Astrocyte (in vitro differentiated cells and primary cell): ENCODE results near the gene NUP210. TPM values are rescaled to one million over a fixed set of nuclear protein-coding genes. Genes with fewer than 3 reads are reported as not detected.
A peak's percentile ranks its signal among the peaks of the same experiment; 100 is the strongest.

ENCODE experiments used
- DNase-seq: peaks from one replicate; pipeline ENCODE4 v3.0.0-alpha.2; 2010; ENCODE audit warnings: low read depth
- FAIRE-seq: peaks from 2 replicates; lab custom pipeline; 2011; peaks lifted over from hg19 to GRCh38; lab: Jason Lieb, UNC
- H2AFZ ChIP-seq: 2 replicates; pipeline ENCODE4 v1.6.0; 2012; ENCODE audit warnings: low read depth, low read length, inconsistent platforms
- H3K27ac ChIP-seq: 2 replicates; pipeline ENCODE4 v1.5.1; 2011; ENCODE audit warnings: low read depth, low read length, inconsistent platforms
- H3K27me3 ChIP-seq: 2 replicates; pipeline ENCODE4 v1.6.0; 2011; ENCODE audit warnings: low read length, inconsistent platforms; ENCODE audit not compliant: insufficient read depth
- H3K36me3 ChIP-seq: 2 replicates; pipeline ENCODE4 v1.5.1; 2011; ENCODE audit warnings: low read length, inconsistent platforms; ENCODE audit not compliant: insufficient read depth
- H3K4me1 ChIP-seq: 2 replicates; pipeline ENCODE4 v1.5.1; 2011; ENCODE audit warnings: low read length, inconsistent platforms; ENCODE audit not compliant: insufficient read depth
- H3K4me2 ChIP-seq: 2 replicates; pipeline ENCODE4 v1.6.0; 2012; ENCODE audit warnings: low read length, inconsistent platforms
- H3K4me3 ChIP-seq: 2 replicates; pipeline ENCODE4 v1.5.1; 2011; ENCODE audit warnings: low read depth, mild to moderate bottlenecking, low read length, inconsistent platforms; ENCODE audit not compliant: insufficient read depth
- H3K79me2 ChIP-seq: 2 replicates; pipeline ENCODE4 v1.6.0; 2012; ENCODE audit warnings: mild to moderate bottlenecking, low read length, inconsistent platforms; ENCODE audit not compliant: insufficient read depth
- H3K9ac ChIP-seq: 2 replicates; pipeline ENCODE4 v1.6.0; 2012; ENCODE audit warnings: mild to moderate bottlenecking, low read length, inconsistent platforms
- H3K9me3 ChIP-seq: 2 replicates; pipeline ENCODE4 v1.5.1; 2012; ENCODE audit warnings: low read depth, mild to moderate bottlenecking, low read length, inconsistent platforms; ENCODE audit not compliant: insufficient read depth
- H4K20me1 ChIP-seq: 2 replicates; pipeline ENCODE4 v1.6.0; 2012; ENCODE audit warnings: low read length, inconsistent platforms; ENCODE audit not compliant: insufficient read depth
- H3K27ac Mint-ChIP-seq: one replicate; pipeline ENCODE4 v1.8.0; 2021; ENCODE audit warnings: mild to moderate bottlenecking, mixed read lengths; ENCODE audit not compliant: unreplicated experiment
- H3K27me3 Mint-ChIP-seq: one replicate; pipeline ENCODE4 v1.8.0; 2021; ENCODE audit warnings: low read depth, mixed read lengths; ENCODE audit not compliant: unreplicated experiment
- H3K36me3 Mint-ChIP-seq: one replicate; pipeline ENCODE4 v1.8.0; 2021; ENCODE audit warnings: low read depth, mixed read lengths; ENCODE audit not compliant: unreplicated experiment
- H3K4me1 Mint-ChIP-seq: one replicate; pipeline ENCODE4 v1.8.0; 2021; ENCODE audit warnings: low read depth, mixed read lengths; ENCODE audit not compliant: unreplicated experiment
- H3K4me3 Mint-ChIP-seq: one replicate; pipeline ENCODE4 v1.8.0; 2021; ENCODE audit warnings: mild to moderate bottlenecking, moderate library complexity, mixed read lengths; ENCODE audit not compliant: unreplicated experiment
- H3K9me3 Mint-ChIP-seq: one replicate; pipeline ENCODE4 v1.8.0; 2021; ENCODE audit warnings: mild to moderate bottlenecking, mixed read lengths; ENCODE audit not compliant: unreplicated experiment
- EZH2 ChIP-seq: IDR thresholded peaks from 2 replicates; pipeline ENCODE4 v1.6.1; 2012; ENCODE audit warnings: mild to moderate bottlenecking, low read length, inconsistent platforms; ENCODE audit not compliant: insufficient read depth
- total RNA-seq: library from RNA; stranded (reverse); gene quantifications from 2 replicates; pipeline ENCODE4 v1.2.1, GENCODE V29; 2021
- TF ChIP-seq, protein P1 (sequence below): IDR thresholded peaks from 2 replicates; pipeline ENCODE4 v1.5.1; 2011; ENCODE audit warnings: low read depth, mild to moderate bottlenecking, inconsistent platforms, low read length, moderate library complexity; ENCODE audit not compliant: insufficient read depth

The NUP210 gene
- total RNA-seq, 1 donor from 2014 or later: 1.2 TPM

DNA sequence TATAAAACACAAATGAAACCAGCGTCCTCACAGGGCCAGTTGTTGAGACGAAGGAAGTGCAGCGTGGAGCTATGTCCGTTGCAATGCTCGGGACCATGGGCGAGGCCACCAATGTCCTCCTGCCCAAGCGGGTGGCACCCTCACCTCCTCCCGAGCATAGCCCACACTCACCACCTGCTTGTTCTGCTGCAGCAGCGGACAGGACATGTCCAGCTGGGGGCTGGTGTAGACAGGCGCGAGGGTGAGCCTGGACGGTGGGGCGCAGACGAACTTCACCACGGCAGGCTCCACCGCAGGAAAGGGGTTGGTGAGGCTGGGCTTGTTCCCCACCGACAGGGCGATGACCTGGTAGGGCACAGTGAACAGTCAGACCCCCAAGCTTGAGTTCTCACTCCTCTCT is 62.1 kb downstream of the NUP210 start:
- no peaks in the 10 kb centered on the region for H3K79me2 ChIP-seq
- DNase-seq (no peak), FAIRE-seq (no peak)
- no peaks in the 10 kb centered on the region for H4K20me1 ChIP-seq
- no peaks in the 10 kb centered on the region for H3K9me3 ChIP-seq
- no peak overlapping the region for H3K4me3 ChIP-seq
- Mint-ChIP-seq H3K9me3 (peaks cover 2% of the 10 kb centered on the region), H3K27ac (no peak overlapping the region), H3K27me3 (peaks cover 27% of the 10 kb centered on the region), H3K4me3 (no peak overlapping the region), H3K36me3 (no peaks in the 10 kb centered on the region), H3K4me1 (peaks cover 15% of the 10 kb centered on the region)
- H3K27ac ChIP-seq: no peak overlapping the region
- H3K36me3 ChIP-seq: no peaks in the 10 kb centered on the region
- TF ChIP-seq, protein P1, sequence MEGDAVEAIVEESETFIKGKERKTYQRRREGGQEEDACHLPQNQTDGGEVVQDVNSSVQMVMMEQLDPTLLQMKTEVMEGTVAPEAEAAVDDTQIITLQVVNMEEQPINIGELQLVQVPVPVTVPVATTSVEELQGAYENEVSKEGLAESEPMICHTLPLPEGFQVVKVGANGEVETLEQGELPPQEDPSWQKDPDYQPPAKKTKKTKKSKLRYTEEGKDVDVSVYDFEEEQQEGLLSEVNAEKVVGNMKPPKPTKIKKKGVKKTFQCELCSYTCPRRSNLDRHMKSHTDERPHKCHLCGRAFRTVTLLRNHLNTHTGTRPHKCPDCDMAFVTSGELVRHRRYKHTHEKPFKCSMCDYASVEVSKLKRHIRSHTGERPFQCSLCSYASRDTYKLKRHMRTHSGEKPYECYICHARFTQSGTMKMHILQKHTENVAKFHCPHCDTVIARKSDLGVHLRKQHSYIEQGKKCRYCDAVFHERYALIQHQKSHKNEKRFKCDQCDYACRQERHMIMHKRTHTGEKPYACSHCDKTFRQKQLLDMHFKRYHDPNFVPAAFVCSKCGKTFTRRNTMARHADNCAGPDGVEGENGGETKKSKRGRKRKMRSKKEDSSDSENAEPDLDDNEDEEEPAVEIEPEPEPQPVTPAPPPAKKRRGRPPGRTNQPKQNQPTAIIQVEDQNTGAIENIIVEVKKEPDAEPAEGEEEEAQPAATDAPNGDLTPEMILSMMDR: no peak
- TF ChIP-seq EZH2: no peak
- peaks cover 2% of the 10 kb centered on the region for H3K27me3 ChIP-seq
- no peak overlapping the region for H2AFZ ChIP-seq
- H3K4me2 ChIP-seq: no peak overlapping the region
- H3K4me1 ChIP-seq: peaks cover 2% of the 10 kb centered on the region
- no peak overlapping the region for H3K9ac ChIP-seq

DNA sequence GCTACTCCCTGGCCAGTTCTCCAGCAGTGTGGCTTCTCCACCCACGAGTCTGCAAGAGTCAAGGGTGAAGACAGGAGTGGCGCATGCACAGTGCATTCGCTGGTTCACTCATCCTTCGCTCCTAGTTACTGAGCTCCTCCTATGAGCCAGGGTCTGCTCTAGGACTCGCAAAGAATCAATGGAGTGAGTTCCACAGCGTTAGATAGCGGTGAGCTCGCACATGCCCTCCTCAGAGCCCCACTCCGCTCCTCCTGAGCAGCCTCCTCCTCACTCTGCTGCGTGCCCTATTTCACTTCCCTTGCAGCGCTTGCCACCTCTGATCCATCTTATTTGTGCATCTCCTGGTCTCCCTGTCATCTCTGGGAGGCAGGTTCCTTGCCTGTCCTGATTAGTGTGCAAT is 63.0 kb downstream of the NUP210 start:
- peaks cover 10% of the 10 kb centered on the region for H3K4me1 ChIP-seq
- H3K4me2 ChIP-seq: no peak overlapping the region
- H3K4me3 ChIP-seq: no peak overlapping the region
- peaks cover 24% of the 10 kb centered on the region for H3K27me3 Mint-ChIP-seq
- H3K4me1 Mint-ChIP-seq: peaks cover 20% of the 10 kb centered on the region
- no peaks in the 10 kb centered on the region for H3K36me3 Mint-ChIP-seq
- H3K79me2 ChIP-seq: no peaks in the 10 kb centered on the region
- no peaks in the 10 kb centered on the region for H3K36me3 ChIP-seq
- H3K4me3 Mint-ChIP-seq: no peak overlapping the region
- H4K20me1 ChIP-seq: no peaks in the 10 kb centered on the region
- H3K27ac Mint-ChIP-seq: no peak overlapping the region
- DNase-seq: no peak
- no peak overlapping the region for H3K9ac ChIP-seq
- TF ChIP-seq EZH2: no peak
- TF ChIP-seq, protein P1: no peak
- H3K9me3 Mint-ChIP-seq: peaks cover 2% of the 10 kb centered on the region
- H3K9me3 ChIP-seq: no peaks in the 10 kb centered on the region
- no peak overlapping the region for H3K27ac ChIP-seq
- no peak for FAIRE-seq
- H2AFZ ChIP-seq: no peak overlapping the region
- H3K27me3 ChIP-seq: peaks cover 2% of the 10 kb centered on the region

DNA sequence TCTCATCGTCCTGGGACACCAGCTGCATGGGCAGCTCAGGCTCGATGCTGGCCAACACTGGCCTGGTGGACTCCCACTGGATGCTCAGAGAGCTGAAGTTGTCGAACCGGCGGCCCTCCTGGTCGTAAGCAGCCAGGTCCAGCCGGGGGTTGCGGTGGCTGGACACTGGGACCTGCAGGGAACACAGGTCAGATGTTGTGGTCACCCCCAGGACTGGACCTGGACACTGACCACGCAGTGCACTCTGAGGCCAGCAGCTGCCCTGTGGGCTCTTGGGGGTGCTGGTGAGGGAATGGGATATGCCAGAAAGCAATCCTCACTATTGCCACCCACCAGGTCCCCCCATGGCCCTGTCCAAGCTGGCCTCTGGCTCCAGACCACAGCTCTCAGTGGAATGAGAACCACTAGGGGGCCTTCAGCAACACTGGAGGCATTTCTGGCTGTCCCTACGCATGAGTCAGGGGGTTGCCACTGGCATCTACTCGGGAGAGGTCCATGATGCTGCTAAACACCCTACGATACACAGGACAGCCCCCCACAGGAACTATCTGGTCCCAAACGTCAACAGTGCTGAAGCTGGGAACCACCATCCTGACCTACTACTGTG is 66.1 kb downstream of the NUP210 start:
- Mint-ChIP-seq H3K36me3 (no peaks in the 10 kb centered on the region), H3K9me3 (peaks cover 2% of the 10 kb centered on the region), H3K4me3 (no peak overlapping the region), H3K4me1 (peaks cover 23% of the 10 kb centered on the region), H3K27me3 (peaks cover 13% of the 10 kb centered on the region), H3K27ac (no peak overlapping the region)
- DNase-seq: peak; percentile 18
- Histone ChIP-seq H3K27me3 (peaks cover 2% of the 10 kb centered on the region), H3K36me3 (no peaks in the 10 kb centered on the region), H3K9me3 (no peaks in the 10 kb centered on the region), H2AFZ (no peak overlapping the region), H3K79me2 (no peaks in the 10 kb centered on the region), H3K4me1 (peaks cover 13% of the 10 kb centered on the region), H3K4me2 (no peak overlapping the region), H4K20me1 (no peaks in the 10 kb centered on the region), H3K27ac (no peak overlapping the region), H3K9ac (no peak overlapping the region), H3K4me3 (no peak overlapping the region)
- no peak for TF ChIP-seq EZH2
- TF ChIP-seq, protein P1: peak; percentile 35
- no peak for FAIRE-seq
